OCI-LY7 (cell line): ENCODE measurements around the gene NUP62. TPM values are rescaled to one million over a fixed set of nuclear protein-coding genes. Genes with fewer than 3 reads are reported as not detected.

Source experiments
- BruUV-seq: library from RNA; stranded (reverse); fragments of 400-500 nt; replicated peaks from 2 replicates; lab custom pipeline; 2021; lab: Mats Ljungman, UMichigan
- CTCF ChIA-PET: fragments of 300-600 bp; sonication (Branson Sonifier 250); formaldehyde crosslinking; loops from one replicate; lab custom pipeline; 2022; ENCODE audit warnings: antibody characterized with exemption; ENCODE audit not compliant: unreplicated experiment; lab: Charles Lee
- POLR2A ChIA-PET: fragments of 300-600 bp; sonication (Branson Sonifier 250); formaldehyde crosslinking; loops from one replicate; lab custom pipeline; 2022; ENCODE audit warnings: antibody characterized with exemption; lab: Charles Lee
- DNase-seq: peaks from one replicate; pipeline ENCODE4 v3.0.0-alpha.2; 2015; ENCODE audit warnings: low spot score
- H2AFZ ChIP-seq: fragments of 200-600 bp; sonication (generic), shearing (Covaris generic); 2 replicates; pipeline ENCODE4 v1.6.1; 2014; ENCODE audit warnings: mild to moderate bottlenecking, antibody characterized with exemption, low read length, moderate library complexity
- H3K27ac ChIP-seq: fragments of 200-600 bp; sonication (generic); 2 replicates; pipeline ENCODE4 v1.5.1; 2014; ENCODE audit warnings: mixed run types, low read depth, mild to moderate bottlenecking, moderate library complexity, low read length, inconsistent platforms; ENCODE audit not compliant: poor library complexity, severe bottlenecking
- H3K36me3 ChIP-seq: fragments of 200-600 bp; sonication (generic); 2 replicates; pipeline ENCODE4 v1.6.1; 2014; ENCODE audit warnings: mild to moderate bottlenecking, antibody characterized with exemption, low read length, moderate library complexity, mixed read lengths; ENCODE audit not compliant: insufficient read depth
- H3K4me1 ChIP-seq: fragments of 200-600 bp; sonication (generic); 2 replicates; pipeline ENCODE4 v1.5.1; 2014; ENCODE audit warnings: mild to moderate bottlenecking, low read length; ENCODE audit not compliant: insufficient read depth, poor library complexity, severe bottlenecking
- H3K4me2 ChIP-seq: fragments of 200-600 bp; sonication (generic); 2 replicates; pipeline ENCODE4 v1.6.1; 2014; ENCODE audit warnings: mild to moderate bottlenecking, low read length
- H3K4me3 ChIP-seq: fragments of 200-600 bp; sonication (generic); 2 replicates; pipeline ENCODE4 v1.5.1; 2014; ENCODE audit warnings: mild to moderate bottlenecking, low read depth, low read length; ENCODE audit not compliant: poor library complexity, severe bottlenecking
- H3K79me2 ChIP-seq: fragments of 200-600 bp; sonication (generic); 2 replicates; pipeline ENCODE4 v1.6.1; 2016; ENCODE audit warnings: low read depth, mild to moderate bottlenecking, low read length, moderate library complexity, mixed read lengths; ENCODE audit not compliant: insufficient read depth
- H3K9me2 ChIP-seq: fragments of 200-600 bp; sonication (generic); 2 replicates; pipeline ENCODE4 v1.6.1; 2016; ENCODE audit warnings: mild to moderate bottlenecking, low read length, mixed read lengths; ENCODE audit not compliant: insufficient read depth
- H3K9me3 ChIP-seq: fragments of 200-600 bp; sonication (generic); 2 replicates; pipeline ENCODE4 v1.6.1; 2014; ENCODE audit warnings: mild to moderate bottlenecking, mixed run types, low read length, mixed read lengths
- H4K20me1 ChIP-seq: fragments of 200-600 bp; sonication (generic); 2 replicates; pipeline ENCODE4 v1.6.1; 2014; ENCODE audit warnings: mild to moderate bottlenecking, antibody characterized with exemption, low read length, moderate library complexity, mixed read lengths; ENCODE audit not compliant: insufficient read depth
- CTCF ChIP-seq: fragments of 200-600 bp; sonication (generic); conservative IDR thresholded peaks from 2 replicates; pipeline ENCODE4 v1.5.1; 2014; ENCODE audit warnings: mild to moderate bottlenecking, antibody characterized with exemption, low read length, moderate library complexity, mixed read lengths
- EZH2phosphoT487 ChIP-seq: fragments of 200-600 bp; sonication (generic); IDR thresholded peaks from 2 replicates; pipeline ENCODE4 v1.6.1; 2018; ENCODE audit warnings: low read depth, borderline replicate concordance, mild to moderate bottlenecking, mixed run types, antibody characterized with exemption, low read length, moderate library complexity, mixed read lengths
- intact Hi-C: fragments of 100-400 bp; cut with micrococcal nuclease; formaldehyde crosslinking; loops from one replicate; pipeline ENCODE4 v1.10.0; 2022; ENCODE audit not compliant: unreplicated experiment
- total RNA-seq, 2 experiments: library from RNA; depleted of rRNA in 1 of 2; stranded (reverse); fragments of >200 nt in 1 of 2; shearing (Covaris generic) in 1 of 2; gene quantifications; 2 replicates each; pipeline ENCODE4 v1.2.3, GENCODE V29; 2014 to 2022

NUP62 gene
- total RNA-seq, 2 experiments from 2014 or later, result 75.6 to 76.3 TPM

- no TSS peak for BruUV-seq
- no peak overlapping the region for H3K4me2 ChIP-seq
- H3K79me2 ChIP-seq, result peaks cover 28% of the 10 kb centered on the region; the same call in 1 of the 2 replicates
- intact Hi-C loops, result no loop called here
- POLR2A ChIA-PET, result interaction anchor here (0.5 kb wide), 1 partner anchor 19 kb away, joined by 3 read pairs; no protein-coding TSS in a partner anchor
- no peak overlapping the region for H3K27ac ChIP-seq
- peaks cover 73% of the 10 kb centered on the region for H3K36me3 ChIP-seq
- TF ChIP-seq EZH2phosphoT487 (no peak), CTCF (peak; percentile 71)
- peaks cover 10% of the 10 kb centered on the region; the same call in 1 of the 2 replicates for H4K20me1 ChIP-seq
- peaks cover 23% of the 10 kb centered on the region for H3K4me1 ChIP-seq
- H3K9me3 ChIP-seq, result no peaks in the 10 kb centered on the region
- no peaks in the 10 kb centered on the region for H3K9me2 ChIP-seq
- peak; percentile 43 for DNase-seq
- CTCF ChIA-PET, result interaction anchor here (0.6 kb wide), 1 partner anchor 50 kb away, joined by 5 read pairs; the partner anchor contains the start of gene FUZ
- H3K4me3 ChIP-seq, result no peak overlapping the region
- no peak overlapping the region for H2AFZ ChIP-seq
These were observed 66.7 kb downstream of the NUP62 start for GRCh38 chr19:49862391-49863253.

GRCh38 chr19:49861541-49862378 lies 67.5 kb downstream of the NUP62 start:
- H3K27ac ChIP-seq, result no peak overlapping the region
- H3K4me2 ChIP-seq, result no peak overlapping the region
- H2AFZ ChIP-seq, result no peak overlapping the region
- H3K9me3 ChIP-seq, result no peaks in the 10 kb centered on the region
- H3K79me2 ChIP-seq, result peaks cover 26% of the 10 kb centered on the region; the same call in 1 of the 2 replicates
- no peak for DNase-seq
- POLR2A ChIA-PET, result interaction anchor here (0.5 kb wide), 1 partner anchor 18 kb away, joined by 3 read pairs; no protein-coding TSS in a partner anchor
- TF ChIP-seq CTCF (no peak), EZH2phosphoT487 (no peak)
- intact Hi-C loops, result no loop called here
- no peak overlapping the region for H3K4me3 ChIP-seq
- H4K20me1 ChIP-seq, result peaks cover 10% of the 10 kb centered on the region; the same call in 1 of the 2 replicates
- peaks cover 81% of the 10 kb centered on the region for H3K36me3 ChIP-seq
- BruUV-seq, result no TSS peak
- peaks cover 21% of the 10 kb centered on the region for H3K4me1 ChIP-seq
- H3K9me2 ChIP-seq, result no peaks in the 10 kb centered on the region
- CTCF ChIA-PET, result no interaction called here
